ENCODE data around the gene TM4SF4. TPM values are rescaled to one million over a fixed set of nuclear protein-coding genes. Genes with fewer than 3 reads are reported as not detected.

TM4SF4 gene
- total RNA-seq, 1 donor from 2014 or later: not detected

DNA sequence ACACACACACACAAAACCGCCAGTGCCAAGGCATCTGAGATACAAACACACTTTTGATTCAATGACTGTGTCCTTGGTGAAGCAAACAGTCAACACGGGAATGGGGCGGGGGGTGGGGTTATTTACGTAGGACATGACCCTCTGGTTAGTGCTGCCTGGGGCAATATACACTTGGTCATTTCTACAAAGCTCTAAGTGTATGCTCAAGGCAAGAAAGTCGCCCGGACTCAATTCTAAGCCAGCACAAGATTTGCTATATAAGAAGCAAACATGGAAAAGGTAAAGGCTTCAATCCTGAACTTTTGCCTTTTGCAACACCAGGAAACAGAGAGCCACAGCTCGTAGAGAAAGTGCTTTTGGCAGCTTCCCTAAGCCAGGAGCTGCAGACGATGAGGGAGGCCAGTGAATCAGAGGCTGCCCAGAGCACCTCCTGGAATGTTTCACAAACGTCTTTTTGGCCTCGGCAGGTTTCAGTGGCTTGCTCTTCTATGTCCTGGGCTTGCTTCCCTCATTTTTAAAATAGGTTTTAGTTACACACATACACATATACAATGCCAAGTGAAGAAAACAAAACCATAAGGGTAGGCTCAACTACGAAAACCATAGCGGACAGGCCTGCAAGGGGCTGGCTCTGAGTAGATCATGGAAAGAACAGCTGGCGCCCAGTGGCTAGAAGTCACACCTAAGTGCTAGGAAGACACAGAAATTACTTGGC lies 73.6 kb downstream of the TM4SF4 start:
- H3K4me3 Mint-ChIP-seq: no peak overlapping the region
- H4K20me1 ChIP-seq (ENCODE audit: low read depth): no peaks in the 10 kb centered on the region
- H3K9ac ChIP-seq: no peak overlapping the region
- peaks cover 10% of the 10 kb centered on the region for H3K4me1 Mint-ChIP-seq
- no peak overlapping the region for H2AFZ ChIP-seq (replicated peaks)
- no peaks in the 10 kb centered on the region for H3K9me3 ChIP-seq (ENCODE audit: low read depth)
- H3K4me2 ChIP-seq: no peak overlapping the region
- TF ChIP-seq, protein P1, sequence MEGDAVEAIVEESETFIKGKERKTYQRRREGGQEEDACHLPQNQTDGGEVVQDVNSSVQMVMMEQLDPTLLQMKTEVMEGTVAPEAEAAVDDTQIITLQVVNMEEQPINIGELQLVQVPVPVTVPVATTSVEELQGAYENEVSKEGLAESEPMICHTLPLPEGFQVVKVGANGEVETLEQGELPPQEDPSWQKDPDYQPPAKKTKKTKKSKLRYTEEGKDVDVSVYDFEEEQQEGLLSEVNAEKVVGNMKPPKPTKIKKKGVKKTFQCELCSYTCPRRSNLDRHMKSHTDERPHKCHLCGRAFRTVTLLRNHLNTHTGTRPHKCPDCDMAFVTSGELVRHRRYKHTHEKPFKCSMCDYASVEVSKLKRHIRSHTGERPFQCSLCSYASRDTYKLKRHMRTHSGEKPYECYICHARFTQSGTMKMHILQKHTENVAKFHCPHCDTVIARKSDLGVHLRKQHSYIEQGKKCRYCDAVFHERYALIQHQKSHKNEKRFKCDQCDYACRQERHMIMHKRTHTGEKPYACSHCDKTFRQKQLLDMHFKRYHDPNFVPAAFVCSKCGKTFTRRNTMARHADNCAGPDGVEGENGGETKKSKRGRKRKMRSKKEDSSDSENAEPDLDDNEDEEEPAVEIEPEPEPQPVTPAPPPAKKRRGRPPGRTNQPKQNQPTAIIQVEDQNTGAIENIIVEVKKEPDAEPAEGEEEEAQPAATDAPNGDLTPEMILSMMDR (IDR thresholded peaks at IDR 0.05): no peak
- TF ChIP-seq EZH2phosphoT487 (IDR thresholded peaks at IDR 0.05): no peak
- TF ChIP-seq EZH2 (IDR thresholded peaks at IDR 0.05): no peak
- H3K4me1 ChIP-seq: peaks cover 15% of the 10 kb centered on the region
- H3K79me2 ChIP-seq (ENCODE audit: low read depth): no peaks in the 10 kb centered on the region
- no peak overlapping the region for H3K27ac Mint-ChIP-seq
- DNase-seq (ENCODE audit: low spot score): no peak
- H3F3A ChIP-seq (ENCODE audit: low read depth): peaks cover 7% of the 10 kb centered on the region
- H3K4me3 ChIP-seq: no peak overlapping the region
- H3K27me3 Mint-ChIP-seq (ENCODE audit: insufficient read depth, low read depth): no peaks in the 10 kb centered on the region
- peaks cover 9% of the 10 kb centered on the region for H3K36me3 Mint-ChIP-seq
- no peaks in the 10 kb centered on the region for H3K27me3 ChIP-seq
- H3K27ac ChIP-seq: no peak overlapping the region
- H3K9me3 Mint-ChIP-seq: no peaks in the 10 kb centered on the region
- H3K36me3 ChIP-seq: no peaks in the 10 kb centered on the region

DNA sequence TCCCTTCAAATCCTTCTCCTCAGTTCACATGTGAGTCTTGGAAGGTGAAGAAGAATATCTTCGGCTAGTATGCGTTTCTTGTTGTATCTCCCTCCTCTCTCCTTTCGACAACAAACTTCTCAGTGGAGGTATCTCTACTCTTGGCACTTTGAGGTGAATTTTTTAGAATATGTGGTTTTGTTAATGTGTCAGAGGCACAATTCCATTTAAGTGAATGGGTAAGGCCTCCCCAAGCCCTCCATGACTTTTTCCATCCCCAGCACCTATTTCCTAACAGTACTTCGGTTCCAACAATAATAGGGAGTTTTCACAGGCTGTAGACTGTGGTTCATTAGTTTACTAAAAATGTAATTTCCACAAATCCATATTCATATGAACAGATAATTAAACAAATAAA lies 74.2 kb downstream of the TM4SF4 start:
- no peak overlapping the region for H3K27ac ChIP-seq
- Mint-ChIP-seq H3K4me3 (no peak overlapping the region), H3K9me3 (no peaks in the 10 kb centered on the region), H3K4me1 (peaks cover 10% of the 10 kb centered on the region), H3K36me3 (peaks cover 9% of the 10 kb centered on the region), H3K27ac (no peak overlapping the region), H3K27me3 (ENCODE audit: insufficient read depth, low read depth) (no peaks in the 10 kb centered on the region)
- H4K20me1 ChIP-seq (ENCODE audit: low read depth): no peaks in the 10 kb centered on the region
- TF ChIP-seq EZH2phosphoT487 (IDR thresholded peaks at IDR 0.05) (no peak), EZH2 (IDR thresholded peaks at IDR 0.05) (no peak)
- TF ChIP-seq, protein P1 (IDR thresholded peaks at IDR 0.05): no peak
- H3K27me3 ChIP-seq: no peaks in the 10 kb centered on the region
- no peak overlapping the region for H3K4me2 ChIP-seq
- peaks cover 7% of the 10 kb centered on the region for H3F3A ChIP-seq (ENCODE audit: low read depth)
- H2AFZ ChIP-seq (replicated peaks): no peak overlapping the region
- no peaks in the 10 kb centered on the region for H3K9me3 ChIP-seq (ENCODE audit: low read depth)
- no peak overlapping the region for H3K4me3 ChIP-seq
- no peak for DNase-seq (ENCODE audit: low spot score)
- no peak overlapping the region for H3K9ac ChIP-seq
- H3K36me3 ChIP-seq: no peaks in the 10 kb centered on the region
- H3K79me2 ChIP-seq (ENCODE audit: low read depth): no peaks in the 10 kb centered on the region
- peaks cover 17% of the 10 kb centered on the region for H3K4me1 ChIP-seq

DNA sequence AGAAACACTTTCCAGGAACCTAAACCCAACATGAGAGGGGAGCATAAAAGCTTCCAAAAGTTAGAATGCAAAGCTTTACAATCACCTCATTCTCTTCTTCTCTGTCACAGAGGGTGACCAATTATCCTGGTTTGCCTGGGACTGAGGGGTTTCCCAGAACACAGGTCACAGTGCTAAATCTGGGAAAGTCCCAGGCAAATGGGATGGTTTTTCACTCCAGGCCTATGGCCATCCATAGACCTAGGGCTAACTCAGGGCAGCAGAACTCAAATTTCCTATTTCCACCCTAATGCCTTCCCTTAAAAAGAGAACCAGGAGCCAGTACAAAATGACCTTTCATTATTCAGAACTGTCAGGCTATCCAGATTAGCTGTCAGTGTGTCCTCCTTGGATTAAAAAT lies 77.0 kb downstream of the TM4SF4 start:
- no peak for DNase-seq (ENCODE audit: low spot score)
- Mint-ChIP-seq H3K4me3 (no peak overlapping the region), H3K27me3 (ENCODE audit: insufficient read depth, low read depth) (no peaks in the 10 kb centered on the region), H3K36me3 (peaks cover 6% of the 10 kb centered on the region), H3K4me1 (peaks cover 33% of the 10 kb centered on the region), H3K27ac (no peak overlapping the region), H3K9me3 (no peaks in the 10 kb centered on the region)
- Histone ChIP-seq H3K9me3 (ENCODE audit: low read depth) (no peaks in the 10 kb centered on the region), H3K4me2 (no peak overlapping the region), H3K9ac (no peak overlapping the region), H2AFZ (replicated peaks) (no peak overlapping the region), H3K79me2 (ENCODE audit: low read depth) (no peaks in the 10 kb centered on the region), H3K4me3 (no peak overlapping the region), H4K20me1 (ENCODE audit: low read depth) (no peaks in the 10 kb centered on the region), H3K4me1 (peaks cover 34% of the 10 kb centered on the region), H3K27me3 (no peaks in the 10 kb centered on the region), H3K36me3 (no peaks in the 10 kb centered on the region), H3K27ac (no peak overlapping the region), H3F3A (ENCODE audit: low read depth) (peaks cover 7% of the 10 kb centered on the region)
- TF ChIP-seq EZH2phosphoT487 (IDR thresholded peaks at IDR 0.05) (no peak), EZH2 (IDR thresholded peaks at IDR 0.05) (no peak)
- TF ChIP-seq, protein P1 (IDR thresholded peaks at IDR 0.05): no peak
